ENCODE results near the gene NLRC3.

NLRC3 gene

DNA sequence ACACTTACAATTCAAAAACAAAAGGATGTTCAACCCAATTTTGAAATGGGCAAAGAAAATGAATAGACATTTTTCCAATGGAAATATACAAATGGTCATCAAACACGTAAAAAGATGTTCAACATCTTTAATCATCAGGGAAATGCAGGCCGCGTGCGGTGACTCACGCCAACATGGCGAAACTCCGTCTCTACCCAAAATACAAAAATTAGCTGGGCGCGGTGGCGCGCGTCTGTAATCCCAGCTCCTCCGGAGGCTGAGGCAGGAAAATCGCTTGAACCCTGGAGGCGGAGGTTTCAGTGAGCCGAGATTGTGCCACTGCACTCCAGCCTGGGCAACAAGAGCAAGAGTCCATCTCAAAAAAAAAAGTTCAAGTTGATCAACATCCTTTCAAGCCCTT is 78.2 kb downstream of the NLRC3 start:
- TF ChIP-seq EP300 (IDR thresholded peaks at IDR 0.05; ENCODE audit: borderline replicate concordance), result no peak
- TF ChIP-seq CREB1 (IDR thresholded peaks at IDR 0.05; ENCODE audit: low read depth), result no peak
- no peak for TF ChIP-seq TAF1 (IDR thresholded peaks at IDR 0.05; ENCODE audit: low read depth)
- no peak for TF ChIP-seq NFIC (IDR thresholded peaks at IDR 0.05)
- TF ChIP-seq, protein P1, sequence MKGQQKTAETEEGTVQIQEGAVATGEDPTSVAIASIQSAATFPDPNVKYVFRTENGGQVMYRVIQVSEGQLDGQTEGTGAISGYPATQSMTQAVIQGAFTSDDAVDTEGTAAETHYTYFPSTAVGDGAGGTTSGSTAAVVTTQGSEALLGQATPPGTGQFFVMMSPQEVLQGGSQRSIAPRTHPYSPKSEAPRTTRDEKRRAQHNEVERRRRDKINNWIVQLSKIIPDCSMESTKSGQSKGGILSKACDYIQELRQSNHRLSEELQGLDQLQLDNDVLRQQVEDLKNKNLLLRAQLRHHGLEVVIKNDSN (IDR thresholded peaks at IDR 0.05), result no peak
- TF ChIP-seq, protein P2, sequence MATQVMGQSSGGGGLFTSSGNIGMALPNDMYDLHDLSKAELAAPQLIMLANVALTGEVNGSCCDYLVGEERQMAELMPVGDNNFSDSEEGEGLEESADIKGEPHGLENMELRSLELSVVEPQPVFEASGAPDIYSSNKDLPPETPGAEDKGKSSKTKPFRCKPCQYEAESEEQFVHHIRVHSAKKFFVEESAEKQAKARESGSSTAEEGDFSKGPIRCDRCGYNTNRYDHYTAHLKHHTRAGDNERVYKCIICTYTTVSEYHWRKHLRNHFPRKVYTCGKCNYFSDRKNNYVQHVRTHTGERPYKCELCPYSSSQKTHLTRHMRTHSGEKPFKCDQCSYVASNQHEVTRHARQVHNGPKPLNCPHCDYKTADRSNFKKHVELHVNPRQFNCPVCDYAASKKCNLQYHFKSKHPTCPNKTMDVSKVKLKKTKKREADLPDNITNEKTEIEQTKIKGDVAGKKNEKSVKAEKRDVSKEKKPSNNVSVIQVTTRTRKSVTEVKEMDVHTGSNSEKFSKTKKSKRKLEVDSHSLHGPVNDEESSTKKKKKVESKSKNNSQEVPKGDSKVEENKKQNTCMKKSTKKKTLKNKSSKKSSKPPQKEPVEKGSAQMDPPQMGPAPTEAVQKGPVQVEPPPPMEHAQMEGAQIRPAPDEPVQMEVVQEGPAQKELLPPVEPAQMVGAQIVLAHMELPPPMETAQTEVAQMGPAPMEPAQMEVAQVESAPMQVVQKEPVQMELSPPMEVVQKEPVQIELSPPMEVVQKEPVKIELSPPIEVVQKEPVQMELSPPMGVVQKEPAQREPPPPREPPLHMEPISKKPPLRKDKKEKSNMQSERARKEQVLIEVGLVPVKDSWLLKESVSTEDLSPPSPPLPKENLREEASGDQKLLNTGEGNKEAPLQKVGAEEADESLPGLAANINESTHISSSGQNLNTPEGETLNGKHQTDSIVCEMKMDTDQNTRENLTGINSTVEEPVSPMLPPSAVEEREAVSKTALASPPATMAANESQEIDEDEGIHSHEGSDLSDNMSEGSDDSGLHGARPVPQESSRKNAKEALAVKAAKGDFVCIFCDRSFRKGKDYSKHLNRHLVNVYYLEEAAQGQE (IDR thresholded peaks at IDR 0.05; ENCODE audit: low read depth), result no peak
- no peak for TF ChIP-seq CEBPB (IDR thresholded peaks at IDR 0.05)
- no peak for TF ChIP-seq TEAD4 (IDR thresholded peaks at IDR 0.05)
- TF ChIP-seq, protein P3, sequence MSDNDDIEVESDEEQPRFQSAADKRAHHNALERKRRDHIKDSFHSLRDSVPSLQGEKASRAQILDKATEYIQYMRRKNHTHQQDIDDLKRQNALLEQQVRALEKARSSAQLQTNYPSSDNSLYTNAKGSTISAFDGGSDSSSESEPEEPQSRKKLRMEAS (IDR thresholded peaks at IDR 0.05), result no peak
- TF ChIP-seq EGR1 (IDR thresholded peaks at IDR 0.05), result no peak
- no peak for TF ChIP-seq ZBTB7A (IDR thresholded peaks at IDR 0.05; ENCODE audit: low read depth)

DNA sequence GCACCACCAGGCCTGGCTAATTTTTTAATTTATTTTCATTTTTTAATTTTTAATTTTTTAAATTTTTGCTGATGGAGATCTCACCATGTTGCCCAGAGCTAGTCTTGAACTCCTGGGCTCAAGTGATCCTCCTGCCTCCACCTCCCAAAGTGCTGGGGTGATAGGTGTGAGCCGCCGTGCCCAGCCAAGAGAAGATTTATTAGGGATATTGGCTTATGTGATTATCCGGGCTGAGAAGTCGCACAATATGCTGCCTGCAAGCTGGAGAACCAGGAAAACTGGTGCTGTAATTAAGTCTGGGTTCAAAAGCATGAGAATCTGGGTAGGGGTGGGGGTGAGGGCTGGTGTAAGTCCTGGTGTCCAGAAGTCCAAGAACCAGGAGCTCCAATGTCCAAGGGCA is 79.4 kb downstream of the NLRC3 start:
- TF ChIP-seq RAD21 (IDR thresholded peaks at IDR 0.05; ENCODE audit: low read depth) (no peak), TCF12 (IDR thresholded peaks at IDR 0.05; ENCODE audit: low read depth) (no peak), ZBTB7A (IDR thresholded peaks at IDR 0.05; ENCODE audit: low read depth) (no peak), FOXM1 (IDR thresholded peaks at IDR 0.05; ENCODE audit: borderline replicate concordance, low read depth) (no peak), EP300 (IDR thresholded peaks at IDR 0.05; ENCODE audit: borderline replicate concordance) (no peak), TEAD4 (IDR thresholded peaks at IDR 0.05) (no peak), YY1 (IDR thresholded peaks at IDR 0.05; ENCODE audit: low read depth) (no peak), EGR1 (IDR thresholded peaks at IDR 0.05) (no peak)
- TF ChIP-seq, protein P1 (IDR thresholded peaks at IDR 0.05), result no peak

DNA sequence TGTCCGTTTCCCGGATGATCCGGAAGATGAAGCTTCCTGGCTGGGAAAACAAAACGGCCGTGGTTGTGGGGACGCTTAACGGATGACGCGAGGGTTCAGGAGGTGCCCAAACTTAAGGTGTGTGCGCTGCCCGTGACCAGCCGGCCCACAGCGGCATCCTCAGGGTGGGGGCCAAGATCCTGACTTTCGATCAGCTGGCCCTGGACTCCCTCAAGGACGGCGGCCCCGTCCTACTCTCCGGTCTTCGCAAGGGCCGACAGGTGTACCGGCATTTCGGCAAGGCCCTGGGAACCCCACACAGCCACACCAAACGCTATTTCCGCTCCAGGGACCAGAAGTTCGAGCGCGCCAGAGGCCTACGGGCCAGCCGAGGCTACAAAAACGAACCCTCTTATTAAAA is 80.8 kb downstream of the NLRC3 start:
- TF ChIP-seq FOXM1 (IDR thresholded peaks at IDR 0.05; ENCODE audit: borderline replicate concordance, low read depth), result no peak
- TF ChIP-seq NFIC (IDR thresholded peaks at IDR 0.05), result no peak

DNA sequence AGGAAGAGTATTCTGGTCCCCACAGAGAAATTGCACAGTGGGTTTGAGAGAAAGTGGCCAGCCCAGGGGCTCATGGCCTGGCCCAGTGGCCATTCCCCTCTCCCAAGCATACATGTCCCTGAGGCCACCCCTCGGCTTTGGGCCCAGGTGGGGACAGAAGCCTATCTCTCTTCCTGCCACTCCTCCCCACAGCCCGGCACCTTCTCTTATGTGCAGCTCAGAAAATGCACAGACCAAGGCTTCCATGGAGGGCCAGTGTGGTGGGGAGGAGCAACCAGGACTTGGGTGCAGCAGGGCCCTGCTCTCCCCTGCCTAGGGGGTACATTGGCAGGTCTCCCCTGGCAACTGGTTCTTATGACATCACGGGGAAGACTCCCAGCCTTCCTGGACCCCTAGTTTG is 82.0 kb downstream of the NLRC3 start, which contains the start of gene C16orf90:
Gene C16orf90 (minus strand): TSS at position 314 of the 400 bp plus-strand sequence. CDS start 68 bp downstream, at position 246.
- TF ChIP-seq EP300 (IDR thresholded peaks at IDR 0.05; ENCODE audit: borderline replicate concordance), result no peak
- no peak for TF ChIP-seq TEAD4 (IDR thresholded peaks at IDR 0.05)
- no peak for TF ChIP-seq FOXM1 (IDR thresholded peaks at IDR 0.05; ENCODE audit: borderline replicate concordance, low read depth)
- no peak for TF ChIP-seq NFIC (IDR thresholded peaks at IDR 0.05)
- TF ChIP-seq TAF1 (IDR thresholded peaks at IDR 0.05; ENCODE audit: low read depth), result no peak
- no peak for TF ChIP-seq CEBPB (IDR thresholded peaks at IDR 0.05)
- TF ChIP-seq, protein P1 (IDR thresholded peaks at IDR 0.05), result no peak

DNA sequence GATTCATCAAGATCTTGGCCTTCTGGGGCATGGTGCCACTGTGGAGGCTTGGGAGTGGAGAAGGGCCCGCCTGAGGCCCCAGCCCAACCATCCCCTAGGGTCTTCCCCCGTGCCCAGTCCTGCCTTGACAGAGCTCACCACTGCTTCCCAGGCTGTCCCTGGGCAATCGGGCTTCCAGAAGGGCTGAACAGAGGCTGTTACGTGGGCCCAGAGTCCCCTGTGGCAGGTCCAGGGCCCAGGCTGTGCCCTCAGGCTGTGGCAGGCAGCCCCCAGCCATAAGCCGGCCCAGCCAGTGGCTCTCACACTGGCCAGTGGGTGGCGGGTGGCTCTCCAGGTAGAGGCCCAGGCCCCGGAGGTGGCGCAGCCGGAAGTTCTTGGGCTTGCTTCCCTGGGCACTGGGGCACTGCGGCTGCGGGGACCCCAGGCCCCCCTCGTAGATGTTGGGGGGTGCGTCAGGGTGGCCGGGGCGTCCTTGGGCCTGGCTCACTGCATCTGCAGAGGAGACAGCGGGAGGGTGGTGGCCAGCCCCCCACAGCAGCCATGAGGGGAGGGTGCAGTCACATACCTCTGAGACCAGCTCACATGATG is 82.7 kb downstream of the NLRC3 start:
- TF ChIP-seq, protein P2 (IDR thresholded peaks at IDR 0.05; ENCODE audit: low read depth), result no peak
- TF ChIP-seq, protein P1 (IDR thresholded peaks at IDR 0.05), result no peak

DNA sequence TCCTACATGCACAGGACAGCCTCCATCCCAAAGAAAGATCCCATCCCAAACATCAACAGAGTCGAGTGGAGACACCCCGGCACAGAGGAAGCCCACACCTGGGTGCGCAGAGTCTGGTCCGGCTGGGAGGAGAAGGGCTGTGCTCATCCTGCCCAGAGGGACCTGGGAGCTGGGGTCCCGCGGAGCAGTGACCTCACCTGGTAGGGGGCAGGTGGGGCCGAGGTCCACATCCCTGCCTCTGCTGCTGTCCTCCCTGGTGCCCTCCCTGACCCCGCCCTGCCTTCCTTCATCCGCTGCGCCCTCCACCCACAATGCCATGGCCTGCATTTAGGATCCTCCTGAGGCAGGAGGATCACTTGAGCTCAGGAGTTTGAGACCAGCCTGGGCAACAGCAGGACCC is 84.8 kb downstream of the NLRC3 start:
- TF ChIP-seq TAF1 (IDR thresholded peaks at IDR 0.05; ENCODE audit: low read depth) (no peak), NFIC (IDR thresholded peaks at IDR 0.05) (no peak), FOXM1 (IDR thresholded peaks at IDR 0.05; ENCODE audit: borderline replicate concordance, low read depth) (no peak), YY1 (IDR thresholded peaks at IDR 0.05; ENCODE audit: low read depth) (no peak), ZBTB7A (IDR thresholded peaks at IDR 0.05; ENCODE audit: low read depth) (no peak), RAD21 (IDR thresholded peaks at IDR 0.05; ENCODE audit: low read depth) (no peak), TCF12 (IDR thresholded peaks at IDR 0.05; ENCODE audit: low read depth) (no peak), EGR1 (IDR thresholded peaks at IDR 0.05) (no peak), CREB1 (IDR thresholded peaks at IDR 0.05; ENCODE audit: low read depth) (no peak), CEBPB (IDR thresholded peaks at IDR 0.05) (no peak), EP300 (IDR thresholded peaks at IDR 0.05; ENCODE audit: borderline replicate concordance) (no peak), TEAD4 (IDR thresholded peaks at IDR 0.05) (no peak)
- TF ChIP-seq, protein P3 (IDR thresholded peaks at IDR 0.05), result no peak
- TF ChIP-seq, protein P2 (IDR thresholded peaks at IDR 0.05; ENCODE audit: low read depth), result no peak
- TF ChIP-seq, protein P1 (IDR thresholded peaks at IDR 0.05), result no peak
